Medulla oblongata (tissue), 1 donor: Measurements from ENCODE around the gene RPS6KL1.

ENCODE experiments used
- DNase-seq: peaks from one replicate; pipeline ENCODE4 v3.0.0-alpha.2; 2015; ENCODE audit errors: extremely low spot score

Gene RPS6KL1

GRCh38 chr14:74856366-74856765 is 66.7 kb downstream of the RPS6KL1 start:
- DNase-seq, result no peak

DNA sequence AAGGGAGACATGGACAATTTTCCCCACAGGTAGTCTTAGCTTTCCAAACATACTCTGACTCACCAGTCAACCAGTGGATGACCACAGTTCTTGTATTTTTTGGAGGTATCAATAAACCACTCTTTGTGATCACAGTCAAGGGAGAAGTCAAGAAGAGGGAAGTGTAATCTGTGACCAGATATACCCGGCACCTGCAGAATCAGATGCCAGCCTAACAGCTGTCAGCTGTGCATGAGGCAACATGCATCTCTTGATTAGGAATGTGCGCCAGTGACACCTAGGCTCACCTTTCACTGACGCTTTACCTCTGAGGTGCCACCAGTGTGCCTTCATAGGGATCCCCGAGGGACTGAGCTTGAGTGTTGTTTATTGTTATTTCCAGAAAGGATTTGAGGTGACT is 67.1 kb downstream of the RPS6KL1 start:
- no peak for DNase-seq

DNA sequence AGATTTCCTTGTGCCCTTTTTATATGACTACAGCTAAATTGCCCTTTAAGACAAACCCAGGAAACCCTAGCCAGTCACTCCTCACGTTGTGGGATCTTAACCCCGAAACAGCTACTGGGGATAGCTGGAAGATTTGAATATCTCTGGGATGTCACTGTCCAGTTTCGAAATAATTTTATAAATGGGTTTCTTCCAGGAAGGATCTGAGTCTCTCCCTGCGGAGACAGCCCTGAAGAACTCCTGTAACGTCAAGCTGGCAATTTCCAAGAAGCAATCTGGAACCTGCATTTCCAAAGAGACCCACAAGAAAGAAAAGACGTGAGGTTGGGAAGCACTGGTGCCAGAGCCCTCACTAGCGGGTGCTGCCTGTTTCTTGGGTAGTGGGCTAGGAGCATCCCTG is 68.0 kb downstream of the RPS6KL1 start:
- no peak for DNase-seq
